Neuronal stem cell (in vitro differentiated cells): ENCODE measurements around the gene DNAJC27.

Source experiments
- DNase-seq: peaks from one replicate; pipeline ENCODE4 v3.0.0-alpha.2; 2013; ENCODE audit warnings: low spot score
- H2AFZ ChIP-seq: one replicate; pipeline ENCODE4 v1.6.1; 2013; ENCODE audit warnings: mild to moderate bottlenecking, low read length, inconsistent platforms
- H2AK5ac ChIP-seq: 2 replicates; pipeline ENCODE4 v1.6.1; 2013; ENCODE audit warnings: low read depth, mild to moderate bottlenecking, inconsistent platforms, low read length, moderate library complexity, mixed read lengths
- H2BK120ac ChIP-seq: 2 replicates; pipeline ENCODE4 v1.6.1; 2013; ENCODE audit warnings: low read depth, mild to moderate bottlenecking, inconsistent platforms, low read length, moderate library complexity, mixed read lengths
- H2BK12ac ChIP-seq: one replicate; pipeline ENCODE4 v1.6.1; 2013; ENCODE audit warnings: low read length, inconsistent platforms
- H2BK15ac ChIP-seq: 2 replicates; pipeline ENCODE4 v1.6.1; 2013; ENCODE audit warnings: mild to moderate bottlenecking, low read length, inconsistent platforms, mixed read lengths
- H2BK5ac ChIP-seq: one replicate; pipeline ENCODE4 v1.6.1; 2013; ENCODE audit warnings: inconsistent platforms, mild to moderate bottlenecking, low read length, moderate library complexity
- H3K14ac ChIP-seq: one replicate; pipeline ENCODE4 v1.6.1; 2013; ENCODE audit warnings: low read length, inconsistent platforms
- H3K18ac ChIP-seq: 2 replicates; pipeline ENCODE4 v1.6.1; 2013; ENCODE audit warnings: low read length, inconsistent platforms
- H3K23ac ChIP-seq: 2 replicates; pipeline ENCODE4 v1.6.1; 2013; ENCODE audit warnings: low read depth, mild to moderate bottlenecking, mixed read lengths, low read length, inconsistent platforms; ENCODE audit not compliant: poor library complexity
- H3K27ac ChIP-seq: replicated peaks from 3 replicates; pipeline ENCODE4 v1.5.1; 2013; ENCODE audit warnings: low read length, inconsistent platforms
- H3K27me3 ChIP-seq, 3 experiments: 2 replicates each; pipeline ENCODE4 v1.6.1; 2013; ENCODE audit warnings: low read length in 3 of 3, mild to moderate bottlenecking in 2 of 3, inconsistent platforms in 1 of 3, low read depth in 1 of 3, mixed read lengths in 1 of 3, moderate library complexity in 1 of 3; ENCODE audit not compliant: control insufficient read depth in 3 of 3, insufficient read depth in 3 of 3
- H3K36me3 ChIP-seq, 2 donors: replicated peaks in 1 of 2; 2 replicates each; pipeline ENCODE4 v1.6.1; 2013; ENCODE audit warnings: low read length in 2 of 2; ENCODE audit not compliant: control insufficient read depth in 2 of 2, insufficient read depth in 2 of 2
- H3K4ac ChIP-seq: 2 replicates; pipeline ENCODE4 v1.6.1; 2013; ENCODE audit warnings: inconsistent platforms, mild to moderate bottlenecking, low read length, moderate library complexity
- H3K4me1 ChIP-seq, 2 donors: 1 replicate in 1 of 2; 2 replicates in 1 of 2; pipeline ENCODE4 v1.6.1; 2013; ENCODE audit warnings: low read length in 2 of 2, low read depth in 1 of 2; ENCODE audit not compliant: control insufficient read depth in 2 of 2, insufficient read depth in 1 of 2
- H3K4me2 ChIP-seq: one replicate; pipeline ENCODE4 v1.6.1; 2013; ENCODE audit warnings: mild to moderate bottlenecking, low read length, inconsistent platforms; ENCODE audit not compliant: insufficient read depth, poor library complexity, severe bottlenecking
- H3K4me3 ChIP-seq, 2 donors: 2 replicates each; pipeline ENCODE4 v1.5.1; 2013; ENCODE audit warnings: low read length in 2 of 2, mild to moderate bottlenecking in 2 of 2, inconsistent platforms in 1 of 2, moderate library complexity in 1 of 2
- H3K79me1 ChIP-seq: one replicate; pipeline ENCODE4 v1.6.1; 2013; ENCODE audit warnings: low read depth, mild to moderate bottlenecking, inconsistent platforms, low read length, moderate library complexity
- H3K9ac ChIP-seq: one replicate; pipeline ENCODE4 v1.6.1; 2013; ENCODE audit warnings: mild to moderate bottlenecking, low read depth, low read length, inconsistent platforms; ENCODE audit not compliant: poor library complexity
- H3K9me3 ChIP-seq, 2 donors: replicated peaks in 1 of 2; 2 replicates each; pipeline versions ENCODE3 to v1.6.1; 2013; ENCODE audit warnings: low read length in 2 of 2, mild to moderate bottlenecking in 2 of 2, inconsistent platforms in 1 of 2, low read depth in 1 of 2, mixed read lengths in 1 of 2, moderate library complexity in 1 of 2; ENCODE audit not compliant: control insufficient read depth in 2 of 2, insufficient read depth in 1 of 2
- H4K8ac ChIP-seq: one replicate; pipeline ENCODE4 v1.6.1; 2013; ENCODE audit warnings: low read depth, mild to moderate bottlenecking, inconsistent platforms, low read length, moderate library complexity
- H4K91ac ChIP-seq: one replicate; pipeline ENCODE4 v1.6.1; 2013; ENCODE audit warnings: low read length, low read depth, mild to moderate bottlenecking, inconsistent platforms; ENCODE audit not compliant: poor library complexity
- WGBS, 2 donors: extraction: QIAGEN DNeasy Blood & Tissue Kit; methylation state at CpG; one replicate each; pipeline ENCODE4 v1.1.7; 2013; ENCODE audit warnings: missing lambda C conversion rate in 2 of 2, mixed read lengths in 1 of 2; ENCODE audit not compliant: insufficient read length in 2 of 2, insufficient replicate concordance in 1 of 2; ENCODE audit errors: extremely low coverage in 2 of 2; 5-methylcytosine and 5-hydroxymethylcytosine counted together

Gene DNAJC27

GRCh38 chr2:24912986-24913385 lies 58.8 kb downstream of the DNAJC27 start:
- H4K8ac ChIP-seq = no peak overlapping the region
- H2BK15ac ChIP-seq = no peak overlapping the region
- no peak overlapping the region for H3K9ac ChIP-seq
- H2AK5ac ChIP-seq = no peak overlapping the region
- no peak overlapping the region for H4K91ac ChIP-seq
- peaks cover 14% of the 10 kb centered on the region for H3K79me1 ChIP-seq
- peaks cover 0 to 6% of the 10 kb centered on the region in 2 donors for H3K9me3 ChIP-seq
- no peak overlapping the region for H2BK5ac ChIP-seq
- no peak overlapping the region for H3K4me3 ChIP-seq
- DNase-seq = no peak
- WGBS, 2 donors = no CpG with 5 or more reads among the region's 10 CpGs
- peak overlapping the region; percentile 44 for H3K23ac ChIP-seq
- no peaks in the 10 kb centered on the region for H3K27me3 ChIP-seq
- H2BK120ac ChIP-seq = no peak overlapping the region
- no peak overlapping the region for H2AFZ ChIP-seq
- H3K36me3 ChIP-seq = peaks cover 19 to 81% of the 10 kb centered on the region in 2 donors
- H2BK12ac ChIP-seq = no peak overlapping the region
- peaks cover 0 to 6% of the 10 kb centered on the region in 2 donors for H3K4me1 ChIP-seq
- no peak overlapping the region for H3K14ac ChIP-seq
- no peak overlapping the region for H3K18ac ChIP-seq
- no peak overlapping the region for H3K4me2 ChIP-seq
- no peak overlapping the region for H3K4ac ChIP-seq
- no peak overlapping the region for H3K27ac ChIP-seq

GRCh38 chr2:24912523-24912922 lies 59.2 kb downstream of the DNAJC27 start:
- H2BK120ac ChIP-seq = no peak overlapping the region
- H3K4me2 ChIP-seq = no peak overlapping the region
- H3K36me3 ChIP-seq = peaks cover 15 to 77% of the 10 kb centered on the region in 2 donors
- no peak overlapping the region for H3K9ac ChIP-seq
- H3K14ac ChIP-seq = no peak overlapping the region
- WGBS, 2 donors = no CpG with 5 or more reads among the region's 7 CpGs
- H3K79me1 ChIP-seq = peaks cover 14% of the 10 kb centered on the region
- no peak overlapping the region for H4K8ac ChIP-seq
- no peak overlapping the region for H2AFZ ChIP-seq
- peaks cover 0 to 6% of the 10 kb centered on the region in 2 donors for H3K9me3 ChIP-seq
- H3K23ac ChIP-seq = no peak overlapping the region
- no peak overlapping the region for H2BK15ac ChIP-seq
- H3K27ac ChIP-seq = no peak overlapping the region
- H3K4me3 ChIP-seq = no peak overlapping the region
- H3K4me1 ChIP-seq = peaks cover 0 to 6% of the 10 kb centered on the region in 2 donors
- H2AK5ac ChIP-seq = no peak overlapping the region
- no peak overlapping the region for H2BK12ac ChIP-seq
- no peaks in the 10 kb centered on the region for H3K27me3 ChIP-seq
- H3K18ac ChIP-seq = no peak overlapping the region
- H4K91ac ChIP-seq = no peak overlapping the region
- DNase-seq = no peak
- H3K4ac ChIP-seq = no peak overlapping the region
- H2BK5ac ChIP-seq = no peak overlapping the region

GRCh38 chr2:24910245-24910644 lies 61.5 kb downstream of the DNAJC27 start:
- Histone ChIP-seq H3K9ac (no peak overlapping the region), H2BK12ac (no peak overlapping the region), H2AK5ac (no peak overlapping the region), H3K14ac (no peak overlapping the region), H3K4ac (no peak overlapping the region), H3K18ac (no peak overlapping the region), H2AFZ (no peak overlapping the region), H3K4me1 (peaks cover 0 to 3% of the 10 kb centered on the region in 2 donors), H3K23ac (no peak overlapping the region), H2BK15ac (no peak overlapping the region), H2BK120ac (no peak overlapping the region), H3K9me3 (peaks cover 0 to 6% of the 10 kb centered on the region in 2 donors), H3K79me1 (peaks cover 11% of the 10 kb centered on the region), H4K8ac (no peak overlapping the region), H4K91ac (no peak overlapping the region), H2BK5ac (no peak overlapping the region), H3K27me3 (no peaks in the 10 kb centered on the region), H3K4me3 (no peak overlapping the region), H3K36me3 (peaks cover 12 to 73% of the 10 kb centered on the region in 2 donors), H3K4me2 (no peak overlapping the region), H3K27ac (no peak overlapping the region)
- DNase-seq = no peak
- WGBS, 2 donors = no CpG with 5 or more reads among the region's 3 CpGs

DNA sequence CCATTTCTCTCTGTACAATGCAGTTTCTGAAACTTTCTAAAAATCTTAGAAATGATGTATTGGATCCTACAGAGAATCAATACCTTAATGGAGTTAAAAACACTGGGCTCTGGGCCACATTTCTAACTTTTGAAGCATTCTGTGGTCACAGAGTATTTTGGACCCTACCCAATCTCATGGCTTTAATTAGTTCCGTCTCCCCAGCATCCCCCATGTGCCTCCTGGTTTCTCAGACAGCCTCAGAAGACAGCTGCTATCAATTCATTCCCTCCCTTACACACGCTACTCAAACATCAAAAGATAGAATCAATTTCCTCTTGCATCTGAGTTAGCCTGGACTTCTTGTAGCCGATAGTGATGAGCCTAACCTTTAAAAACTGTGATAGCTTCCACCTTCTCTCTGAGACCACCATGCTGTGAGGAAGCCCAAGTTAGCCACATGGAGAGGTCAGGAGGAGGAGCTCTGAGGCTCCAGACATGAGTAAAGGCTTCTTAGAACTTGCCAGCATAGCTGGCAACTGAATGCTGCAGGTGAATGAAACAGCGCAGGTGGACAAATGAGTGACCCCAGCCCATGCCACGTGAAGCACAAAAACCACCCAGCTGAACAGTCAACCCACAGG lies 62.1 kb downstream of the DNAJC27 start:
- no peak for DNase-seq
- H2BK15ac ChIP-seq = no peak overlapping the region
- no peak overlapping the region for H3K14ac ChIP-seq
- no CpG with 5 or more reads among the region's 5 CpGs for WGBS, 2 donors
- H2BK12ac ChIP-seq = no peak overlapping the region
- H2AK5ac ChIP-seq = no peak overlapping the region
- H3K27ac ChIP-seq = no peak overlapping the region
- H3K9me3 ChIP-seq = peaks cover 0 to 6% of the 10 kb centered on the region in 2 donors
- H4K91ac ChIP-seq = no peak overlapping the region
- H3K36me3 ChIP-seq = peaks cover 7 to 67% of the 10 kb centered on the region in 2 donors
- H3K18ac ChIP-seq = no peak overlapping the region
- H3K4ac ChIP-seq = no peak overlapping the region
- no peak overlapping the region for H3K9ac ChIP-seq
- H3K79me1 ChIP-seq = peaks cover 8% of the 10 kb centered on the region
- no peak overlapping the region for H2BK120ac ChIP-seq
- H3K4me3 ChIP-seq = no peak overlapping the region
- no peak overlapping the region for H3K23ac ChIP-seq
- no peaks in the 10 kb centered on the region for H3K27me3 ChIP-seq
- H3K4me1 ChIP-seq = peaks cover 0 to 3% of the 10 kb centered on the region in 2 donors
- no peak overlapping the region for H2AFZ ChIP-seq
- no peak overlapping the region for H4K8ac ChIP-seq
- H3K4me2 ChIP-seq = no peak overlapping the region
- no peak overlapping the region for H2BK5ac ChIP-seq
